KOPT-K1 (cell line): ENCODE measurements around the gene OPCML.

Source experiments
- H3K27ac ChIP-seq: fragments of 200-600 bp; sonication (generic); 2 replicates; pipeline ENCODE4 v1.5.1; 2016; ENCODE audit warnings: antibody characterized with exemption, mild to moderate bottlenecking, low read depth, low read length; ENCODE audit not compliant: poor library complexity, severe bottlenecking
- H3K36me3 ChIP-seq: fragments of 200-600 bp; sonication (generic); 2 replicates; pipeline ENCODE4 v1.5.1; 2017; ENCODE audit warnings: antibody characterized with exemption, mild to moderate bottlenecking, low read length, moderate library complexity; ENCODE audit not compliant: insufficient read depth
- H3K9me3 ChIP-seq: fragments of 200-600 bp; sonication (generic); 2 replicates; pipeline ENCODE4 v1.5.1; 2017; ENCODE audit warnings: antibody characterized with exemption, low read length, mild to moderate bottlenecking; ENCODE audit not compliant: insufficient read depth, poor library complexity, severe bottlenecking

The OPCML gene

GRCh38 chr11:132486060-132486459, 1046.2 kb downstream of the OPCML start:
- Histone ChIP-seq H3K9me3 (no peaks in the 10 kb centered on the region), H3K36me3 (no peaks in the 10 kb centered on the region), H3K27ac (no peak overlapping the region)

- Histone ChIP-seq H3K9me3 (no peaks in the 10 kb centered on the region), H3K27ac (no peak overlapping the region), H3K36me3 (no peaks in the 10 kb centered on the region)
Measured at GRCh38 chr11:132475026-132475425, 1057.3 kb downstream of the OPCML start.

- Histone ChIP-seq H3K9me3 (no peaks in the 10 kb centered on the region), H3K36me3 (no peaks in the 10 kb centered on the region), H3K27ac (no peak overlapping the region)
Measured at GRCh38 chr11:132472411-132473172, 1059.7 kb downstream of the OPCML start.

GRCh38 chr11:132471466-132471865, 1060.8 kb downstream of the OPCML start:
- H3K27ac ChIP-seq, result no peak overlapping the region
- H3K9me3 ChIP-seq, result no peaks in the 10 kb centered on the region

DNA sequence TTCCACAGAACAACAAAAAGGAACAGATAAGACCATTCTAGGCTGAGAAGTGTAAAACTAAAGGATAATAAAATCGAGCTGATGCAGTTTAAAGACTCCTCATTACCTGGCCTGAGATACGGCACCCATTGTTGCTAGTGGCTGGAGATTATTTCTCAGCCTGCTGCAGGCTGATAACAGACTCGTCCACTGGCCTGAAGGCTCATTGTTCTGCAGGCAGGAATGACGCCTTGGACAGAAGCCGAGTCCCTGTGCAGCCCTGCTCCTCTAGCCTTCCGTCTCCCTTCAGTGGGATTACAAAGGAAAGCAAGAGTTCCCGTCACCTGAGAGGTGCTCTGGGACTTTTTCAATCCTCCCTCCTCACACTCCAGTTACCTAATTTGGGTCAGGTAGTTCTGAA, 1065.3 kb downstream of the OPCML start:
- no peak overlapping the region for H3K27ac ChIP-seq
- H3K9me3 ChIP-seq, result no peaks in the 10 kb centered on the region
- no peaks in the 10 kb centered on the region for H3K36me3 ChIP-seq

More at GRCh38 chr11:132471466-132471865, 1060.8 kb downstream of the OPCML start:
- no peaks in the 10 kb centered on the region for H3K36me3 ChIP-seq

DNA sequence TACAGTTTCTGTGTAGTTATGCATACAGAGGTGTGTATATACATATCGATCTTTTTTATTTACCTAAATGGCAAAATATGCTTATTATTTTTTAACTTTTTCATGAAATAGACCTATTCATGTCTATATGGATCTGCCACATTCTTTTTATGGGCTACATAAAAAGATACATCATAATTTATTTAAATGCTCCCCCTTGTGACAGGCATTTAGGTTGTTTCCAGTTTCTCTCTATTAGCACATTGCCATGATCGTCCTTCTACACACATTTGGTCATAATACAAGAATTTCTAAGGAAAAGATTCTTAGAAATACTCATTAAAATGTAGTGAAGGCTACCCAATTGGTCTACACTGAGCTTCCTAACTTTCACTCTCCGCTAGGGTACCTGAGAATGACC, 1067.4 kb downstream of the OPCML start:
- Histone ChIP-seq H3K9me3 (no peaks in the 10 kb centered on the region), H3K36me3 (no peaks in the 10 kb centered on the region), H3K27ac (no peak overlapping the region)

GRCh38 chr11:132464003-132464342, 1068.3 kb downstream of the OPCML start:
- Histone ChIP-seq H3K36me3 (no peaks in the 10 kb centered on the region), H3K9me3 (no peaks in the 10 kb centered on the region), H3K27ac (no peak overlapping the region)

DNA sequence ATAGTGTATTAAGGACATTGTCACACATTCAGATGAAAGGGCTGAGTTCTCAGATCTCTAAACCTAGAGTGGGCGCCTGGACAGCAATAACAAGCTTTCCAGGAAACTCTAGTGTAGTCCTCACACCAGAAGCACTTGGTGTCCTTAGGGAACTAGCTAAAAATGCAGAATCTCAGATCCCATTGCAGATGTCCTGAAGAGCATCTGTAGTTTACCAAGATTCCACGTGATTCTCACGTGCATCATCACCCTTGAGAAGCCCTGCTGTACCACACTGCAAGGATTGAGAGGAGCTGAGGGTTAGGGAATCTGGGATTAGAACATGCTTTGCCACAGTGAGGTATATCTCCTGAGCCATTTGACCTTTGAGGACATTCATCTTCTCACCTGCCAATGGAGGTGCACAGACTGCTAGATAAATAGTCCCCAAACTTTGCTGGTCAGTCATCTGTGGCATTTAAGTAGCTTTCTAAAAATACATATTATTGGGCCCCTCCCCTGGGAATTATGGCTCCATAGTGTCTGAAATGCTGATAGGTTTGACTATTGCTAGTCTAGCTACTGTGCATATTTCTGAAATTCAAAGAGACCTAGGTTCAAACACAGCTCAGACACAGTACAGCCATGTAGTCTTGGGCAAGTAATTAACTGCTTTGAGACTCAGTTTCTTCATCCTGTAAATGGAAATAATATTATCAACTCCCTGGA, 1068.9 kb downstream of the OPCML start:
- Histone ChIP-seq H3K27ac (no peak overlapping the region), H3K9me3 (no peaks in the 10 kb centered on the region), H3K36me3 (no peaks in the 10 kb centered on the region)

- Histone ChIP-seq H3K9me3 (no peaks in the 10 kb centered on the region), H3K27ac (no peak overlapping the region), H3K36me3 (no peaks in the 10 kb centered on the region)
Measured at GRCh38 chr11:132459736-132460135, 1072.6 kb downstream of the OPCML start.

- Histone ChIP-seq H3K9me3 (no peaks in the 10 kb centered on the region), H3K36me3 (no peaks in the 10 kb centered on the region), H3K27ac (no peak overlapping the region)
Measured at GRCh38 chr11:132457445-132457844, 1074.9 kb downstream of the OPCML start.

DNA sequence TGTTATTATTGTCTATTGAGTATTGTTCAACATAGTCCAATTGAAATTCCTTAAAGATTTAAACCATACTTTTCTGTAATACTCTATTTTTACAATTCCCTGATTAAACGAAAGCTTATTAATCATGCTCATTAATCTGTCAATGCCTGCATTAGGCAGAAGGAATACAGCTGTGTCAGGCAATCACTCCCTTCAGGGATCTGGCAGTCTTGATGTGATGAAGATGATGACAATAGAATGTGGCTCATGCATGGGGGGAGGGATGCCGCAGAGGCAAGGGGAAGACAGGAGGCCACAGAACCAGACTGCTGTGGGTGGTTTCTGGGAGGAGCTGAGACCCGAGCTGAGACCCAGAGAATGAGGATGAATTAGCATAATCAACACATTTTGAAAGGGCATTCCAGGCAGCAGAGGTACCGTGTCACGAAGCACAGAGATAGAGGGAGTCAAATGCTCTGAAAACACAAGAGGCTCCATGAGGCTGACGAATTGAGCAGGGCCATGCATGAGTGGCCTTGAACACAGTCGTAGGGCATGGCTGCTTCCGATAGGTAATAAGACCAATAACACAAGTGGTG, 1075.5 kb downstream of the OPCML start:
- no peaks in the 10 kb centered on the region for H3K9me3 ChIP-seq
- H3K36me3 ChIP-seq, result no peaks in the 10 kb centered on the region
- no peak overlapping the region for H3K27ac ChIP-seq

GRCh38 chr11:132455044-132455443, 1077.3 kb downstream of the OPCML start:
- H3K27ac ChIP-seq, result no peak overlapping the region
- H3K36me3 ChIP-seq, result no peaks in the 10 kb centered on the region
- H3K9me3 ChIP-seq, result no peaks in the 10 kb centered on the region

DNA sequence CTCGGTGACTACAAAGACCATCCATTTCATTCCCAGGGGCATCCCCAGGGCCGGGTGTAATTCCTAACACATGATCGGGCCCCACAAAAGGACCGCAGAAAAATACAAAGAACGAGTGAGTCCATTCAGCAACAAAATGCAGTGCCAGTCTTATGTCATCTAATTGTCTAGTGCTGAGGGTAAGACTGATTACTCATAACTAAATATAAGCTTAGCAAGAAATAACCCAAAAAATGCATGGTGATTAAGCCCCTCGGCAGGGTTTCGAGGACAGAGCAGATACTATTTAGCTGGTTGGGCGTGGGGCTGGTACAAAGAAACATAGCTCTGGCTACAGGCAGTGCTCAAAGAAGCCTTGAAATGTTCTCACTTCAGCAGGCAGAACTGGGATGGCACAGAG, 1078.9 kb downstream of the OPCML start:
- Histone ChIP-seq H3K27ac (no peak overlapping the region), H3K36me3 (no peaks in the 10 kb centered on the region), H3K9me3 (no peaks in the 10 kb centered on the region)

DNA sequence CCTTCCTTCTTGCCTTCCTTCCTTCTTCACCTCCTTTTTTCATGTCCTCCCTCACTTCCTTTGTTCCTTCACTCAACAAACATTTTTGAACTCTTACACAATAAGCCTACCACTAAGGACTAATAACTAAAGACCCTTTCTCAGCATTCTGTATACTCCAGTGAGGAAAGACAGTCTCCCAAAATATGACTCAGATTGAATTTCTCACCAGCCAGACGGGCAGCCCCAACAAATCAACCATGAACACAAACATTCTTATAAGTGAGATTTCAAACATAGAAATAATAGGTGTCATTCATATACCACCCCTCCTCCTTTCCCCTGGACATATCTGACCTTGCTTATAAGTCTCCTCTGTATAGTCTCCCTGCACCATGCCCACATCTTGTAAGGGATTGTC, 1079.7 kb downstream of the OPCML start:
- H3K36me3 ChIP-seq, result no peaks in the 10 kb centered on the region
- H3K9me3 ChIP-seq, result no peaks in the 10 kb centered on the region
- H3K27ac ChIP-seq, result no peak overlapping the region

DNA sequence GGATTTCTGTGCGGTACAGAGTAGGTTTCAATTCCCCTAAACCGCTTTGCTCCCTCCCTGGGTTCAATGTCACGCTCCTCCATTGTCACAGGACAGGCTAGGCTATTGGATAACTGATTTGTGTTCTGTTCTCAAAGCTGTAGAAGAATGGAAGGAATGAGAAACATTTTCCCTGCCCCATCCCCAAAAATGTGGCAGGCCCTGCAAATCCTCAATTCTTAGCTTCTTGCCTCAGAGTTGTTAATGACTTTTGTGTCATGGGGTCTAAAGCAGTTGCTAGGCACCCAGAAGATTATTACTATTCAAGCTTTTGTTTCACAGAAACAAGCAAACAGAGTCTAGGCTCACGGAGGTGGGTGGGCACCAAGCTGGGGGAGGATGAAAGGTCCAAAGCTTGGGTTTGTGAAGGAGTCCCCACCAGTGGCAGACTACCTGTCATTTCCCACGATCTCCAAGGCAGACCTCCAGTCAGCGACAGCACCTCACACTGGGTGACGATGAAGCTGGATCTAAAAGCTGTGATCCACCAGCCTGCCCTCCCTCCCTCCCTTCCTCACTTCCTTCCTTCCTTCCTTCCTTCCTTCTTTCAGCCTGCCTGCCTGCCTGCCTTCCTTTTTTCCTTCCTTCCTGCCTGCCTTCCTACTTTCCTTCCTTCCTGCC, 1080.2 kb downstream of the OPCML start:
- no peaks in the 10 kb centered on the region for H3K9me3 ChIP-seq
- H3K27ac ChIP-seq, result no peak overlapping the region
- no peaks in the 10 kb centered on the region for H3K36me3 ChIP-seq
